ENCODE data around the gene SHTN1.

GRCh38 chr10:116998172-116998571 lies 6.8 kb downstream of the SHTN1 start:
- TF ChIP-seq POLR2AphosphoS5 (IDR thresholded peaks at IDR 0.05; ENCODE audit: borderline replicate concordance, low read depth, low read length) (no peak), EZH2 (IDR thresholded peaks at IDR 0.05) (no peak)

All from SK-N-MC (cell line).